ENCODE data around the gene RAPGEF1. TPM values are rescaled to one million over a fixed set of nuclear protein-coding genes. Genes with fewer than 3 reads are reported as not detected.

RAPGEF1 gene
- total RNA-seq, 1 experiment from 2014 or later, result 30.8 TPM

DNA sequence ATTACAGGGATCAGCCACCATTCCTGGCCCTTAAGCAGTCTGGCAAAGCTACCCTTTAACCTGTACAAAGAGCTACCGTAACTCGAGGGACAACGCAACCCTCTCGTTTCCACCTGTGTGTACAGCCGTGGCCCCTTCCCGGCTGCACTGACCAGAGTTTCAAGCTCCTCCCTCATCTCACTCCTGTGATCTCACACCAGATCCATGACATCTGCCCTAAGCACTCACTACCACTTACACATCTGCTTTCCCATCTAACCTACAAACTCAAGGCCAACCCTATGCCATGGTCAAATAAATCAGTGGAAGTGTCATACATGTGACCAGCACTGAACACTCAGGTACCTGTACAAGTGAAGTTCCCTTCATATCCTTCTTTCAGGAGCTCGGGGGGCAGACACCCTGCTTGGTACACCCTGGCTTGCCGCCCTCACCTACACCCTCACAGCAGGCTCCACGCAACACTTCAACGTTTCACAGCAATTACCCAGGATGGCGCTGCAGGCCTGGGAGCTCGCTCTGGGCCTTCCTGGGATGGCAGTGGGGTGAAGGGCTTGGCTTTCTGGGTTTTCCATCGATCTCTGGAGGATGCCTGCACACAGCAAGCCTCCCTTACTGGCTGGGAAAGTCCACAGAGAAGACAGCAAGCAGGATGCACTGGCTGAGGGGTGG is 132.8 kb downstream of the RAPGEF1 start:
- DNase-seq (ENCODE audit: low read depth), result no peak

DNA sequence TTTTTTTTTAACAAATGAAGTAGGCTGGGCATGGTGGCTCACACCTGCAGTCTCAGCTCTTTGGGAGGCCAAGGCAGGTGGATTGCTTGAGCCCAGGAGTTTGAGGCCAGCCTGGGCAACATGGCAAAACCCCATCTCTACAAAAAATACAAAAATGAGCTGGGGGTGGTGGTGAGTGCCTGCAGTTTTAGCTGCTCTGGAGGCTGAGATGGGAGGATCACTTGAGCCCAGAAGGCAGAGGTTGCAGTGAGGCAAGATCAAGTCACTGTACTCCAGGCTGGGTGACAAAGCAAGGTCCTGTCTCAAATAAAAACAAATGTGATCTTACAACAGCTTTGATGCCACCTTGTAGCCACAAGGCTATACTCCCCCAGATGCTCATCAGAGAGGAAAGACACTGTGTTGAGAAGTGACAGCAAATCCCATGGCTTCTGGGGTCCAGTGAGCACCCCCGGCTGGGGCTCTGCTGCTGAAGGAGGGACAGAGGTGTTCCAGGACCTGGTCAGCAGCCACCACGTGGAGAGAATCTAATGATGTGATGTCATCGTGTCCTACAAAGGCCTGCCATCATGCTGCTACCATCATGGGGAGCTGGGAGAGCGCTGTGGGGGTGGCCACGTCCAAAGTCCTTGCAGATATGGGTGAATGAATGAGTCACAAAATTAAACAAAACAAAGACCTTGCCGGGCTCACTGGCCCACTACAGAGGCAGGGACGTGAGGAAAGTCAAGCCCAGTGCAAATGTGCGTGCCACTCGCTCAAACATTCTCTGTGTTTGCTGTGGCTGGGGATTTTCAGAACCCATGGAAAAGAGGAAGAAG is 133.9 kb downstream of the RAPGEF1 start:
- no peak for DNase-seq (ENCODE audit: low read depth)

DNA sequence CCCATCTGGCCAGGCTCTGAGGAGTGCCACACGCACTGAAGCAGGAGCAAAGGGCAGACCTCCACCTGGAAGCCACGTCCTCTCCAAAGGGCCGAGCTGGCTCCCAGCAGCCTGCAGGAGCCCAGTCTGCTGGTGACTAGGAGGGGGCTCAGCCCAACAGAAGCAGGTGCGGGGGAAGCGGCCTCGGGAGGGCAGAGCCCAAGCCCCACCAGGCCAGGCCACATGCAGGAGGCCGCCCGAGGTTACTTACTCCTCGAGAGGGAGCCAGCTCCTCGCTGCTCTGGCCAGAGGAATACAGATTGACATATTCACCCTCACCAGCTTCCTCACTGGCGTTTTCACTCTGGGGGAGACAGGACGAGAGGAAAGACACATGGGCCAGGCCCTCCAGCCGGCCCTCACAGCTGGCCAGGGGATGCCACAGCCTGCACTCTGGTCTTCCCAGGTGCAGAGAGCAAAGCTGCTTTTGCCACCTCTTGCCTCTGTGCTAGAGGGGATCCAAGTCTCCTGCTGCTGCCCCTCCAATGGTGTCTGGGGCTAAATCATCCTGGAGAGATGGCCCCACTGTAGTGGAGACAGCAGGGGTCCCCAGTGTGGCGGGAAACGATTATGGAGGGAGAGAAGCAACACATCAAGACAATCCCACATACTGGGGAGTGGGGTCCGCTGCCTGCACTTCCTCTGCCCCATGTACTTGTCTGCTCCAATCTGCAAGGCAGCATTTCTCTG is 136.0 kb downstream of the RAPGEF1 start:
- DNase-seq (ENCODE audit: low read depth), result no peak

GRCh38 chr9:131603199-131603598 is 136.7 kb downstream of the RAPGEF1 start:
- DNase-seq (ENCODE audit: low read depth), result no peak

GRCh38 chr9:131601683-131602181 is 138.1 kb downstream of the RAPGEF1 start:
- no peak for DNase-seq (ENCODE audit: low read depth)

DNA sequence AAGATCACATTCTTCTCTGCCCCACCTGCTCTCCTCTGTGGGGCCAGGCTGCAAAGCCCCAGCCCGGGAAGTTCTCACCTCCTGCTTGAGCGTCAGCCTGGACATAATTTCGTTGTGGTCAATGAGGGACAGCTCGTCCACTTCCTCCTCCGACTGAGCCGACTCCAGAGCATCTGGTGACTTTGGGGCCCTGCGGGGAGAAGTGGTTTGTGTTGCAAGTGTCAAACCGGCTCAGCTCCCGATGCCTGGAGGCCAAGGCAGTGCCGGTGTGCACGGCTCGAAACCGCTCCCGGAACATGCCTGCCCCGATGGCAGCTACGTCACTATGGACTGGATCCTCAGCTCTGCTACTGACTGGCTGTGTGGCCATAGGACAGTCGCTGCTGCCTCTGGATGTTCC is 141.8 kb downstream of the RAPGEF1 start:
- no peak for DNase-seq (ENCODE audit: low read depth)

- DNase-seq (ENCODE audit: low read depth), result no peak
Measured at GRCh38 chr9:131597246-131597645, 142.6 kb downstream of the RAPGEF1 start.

- no peak for DNase-seq (ENCODE audit: low read depth)
Measured at GRCh38 chr9:131596430-131596743, 143.5 kb downstream of the RAPGEF1 start.

- DNase-seq (ENCODE audit: low read depth), result no peak
Measured at GRCh38 chr9:131595696-131596429, 144.0 kb downstream of the RAPGEF1 start.

- no peak for DNase-seq (ENCODE audit: low read depth)
Measured at GRCh38 chr9:131594906-131595665, 144.8 kb downstream of the RAPGEF1 start.

GRCh38 chr9:131593936-131594665 is 145.8 kb downstream of the RAPGEF1 start:
- no peak for DNase-seq (ENCODE audit: low read depth)

DNA sequence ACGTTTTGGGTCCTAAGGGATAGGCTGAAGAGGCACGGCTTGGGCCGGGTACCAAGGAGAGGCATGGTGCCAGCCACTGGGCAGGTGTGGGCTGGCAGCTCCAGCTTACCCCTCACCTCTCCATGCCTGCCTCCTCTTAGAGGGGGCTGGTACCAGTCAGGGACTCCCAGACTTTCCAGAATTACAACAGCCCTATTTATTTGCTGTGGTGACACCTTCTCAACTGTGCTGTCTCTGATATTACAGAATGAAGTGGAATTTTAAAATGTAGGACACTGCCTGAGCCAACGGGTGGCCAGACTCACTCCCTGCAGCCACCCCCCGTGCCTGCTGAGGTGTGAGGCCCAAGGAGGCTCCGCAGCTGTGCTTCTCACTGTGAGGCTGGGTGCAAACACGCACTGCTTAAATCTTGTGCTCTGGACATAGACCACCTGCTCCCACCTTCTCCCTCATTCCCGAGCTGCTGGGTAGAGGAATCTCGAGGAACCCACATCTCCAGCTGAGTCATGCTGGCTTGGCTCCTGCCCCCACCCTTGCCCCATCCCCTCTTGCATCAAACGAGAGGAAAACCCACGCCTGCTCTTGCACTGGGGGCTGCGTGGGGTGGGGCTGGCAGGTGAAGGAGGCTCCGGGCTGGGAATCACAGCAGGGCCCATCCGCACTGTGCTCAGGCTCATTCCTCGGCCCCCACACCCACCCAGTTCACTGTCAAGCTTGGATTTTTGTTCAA is 146.6 kb downstream of the RAPGEF1 start:
- DNase-seq (ENCODE audit: low read depth), result no peak

GRCh38 chr9:131591845-131592208 is 148.0 kb downstream of the RAPGEF1 start:
- DNase-seq (ENCODE audit: low read depth), result no peak

GRCh38 chr9:131590907-131591844 is 148.7 kb downstream of the RAPGEF1 start:
- peak; percentile 77 for DNase-seq (ENCODE audit: low read depth)

GRCh38 chr9:131590449-131590848 is 149.4 kb downstream of the RAPGEF1 start:
- no peak for DNase-seq (ENCODE audit: low read depth)

DNA sequence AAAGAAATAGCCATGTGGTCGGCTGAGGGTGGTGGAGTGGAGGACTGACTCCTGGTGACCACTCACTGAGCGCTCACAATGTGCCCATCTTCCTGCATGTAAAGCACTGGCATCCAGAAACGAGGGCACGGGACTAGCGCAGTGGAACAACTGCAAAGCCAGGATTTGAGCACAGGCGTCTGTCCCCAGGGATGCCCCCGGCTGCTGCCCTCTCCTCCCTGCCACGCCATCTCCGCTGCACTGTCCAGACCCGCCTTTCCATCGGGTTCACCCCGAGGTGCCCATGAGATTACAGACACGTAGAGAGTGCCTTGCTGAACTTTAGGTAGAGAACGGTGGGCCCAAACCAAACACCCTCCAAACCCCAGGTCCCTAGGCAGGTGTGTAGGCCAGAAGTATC is 149.9 kb downstream of the RAPGEF1 start:
- DNase-seq (ENCODE audit: low read depth), result no peak

GRCh38 chr9:131589124-131589711 is 150.7 kb downstream of the RAPGEF1 start:
- no peak for DNase-seq (ENCODE audit: low read depth)

DNA sequence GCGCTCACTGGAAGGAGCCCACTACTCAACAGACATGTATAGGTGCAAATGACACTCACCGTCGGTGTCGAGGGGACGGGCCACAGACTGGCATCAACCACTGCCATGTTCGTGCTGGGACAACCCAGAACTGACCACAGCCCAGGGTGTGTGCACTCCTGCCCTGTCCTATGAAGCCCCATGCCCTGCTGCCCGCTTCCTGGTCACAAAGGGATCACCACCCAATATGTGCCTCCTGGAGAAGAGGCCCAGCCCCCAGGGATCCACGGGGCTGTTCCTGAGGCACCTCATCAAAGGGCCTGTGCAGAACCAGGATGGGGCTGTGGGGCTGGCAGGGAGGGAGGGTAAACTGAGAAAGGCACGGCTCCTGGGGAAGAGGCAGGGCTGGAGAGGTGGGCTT is 151.5 kb downstream of the RAPGEF1 start:
- no peak for DNase-seq (ENCODE audit: low read depth)
